Gastroesophageal sphincter (tissue), 4 donors: ENCODE data around the gene ABCC12. TPM values are rescaled to one million over a fixed set of nuclear protein-coding genes. Genes with fewer than 3 reads are reported as not detected.

ENCODE experiments used
- ATAC-seq: fragments of 150-250 bp; one replicate; pipeline ENCODE4 v1.9.1; 2016; ENCODE audit warnings: mild to moderate bottlenecking, moderate library complexity
- H3K27ac ChIP-seq, 4 donors: fragments of 200-600 bp; sonication (generic) in 3 of 4; 1 replicate in 3 of 4; 2 replicates in 1 of 4; pipeline ENCODE4 v1.5.1; 2016 to 2019
- H3K27me3 ChIP-seq: fragments of 200-600 bp; sonication (generic); one replicate; pipeline ENCODE4 v1.5.1; 2019
- H3K36me3 ChIP-seq, 2 donors: fragments of 200-600 bp; sonication (generic); one replicate each; pipeline ENCODE4 v1.5.1; 2019; ENCODE audit warnings: control low read depth in 1 of 2
- H3K4me1 ChIP-seq, 3 donors: fragments of 200-600 bp; sonication (generic); 1 replicate in 2 of 3; 2 replicates in 1 of 3; pipeline ENCODE4 v1.5.1; 2016 to 2019; ENCODE audit warnings: control low read depth in 2 of 3
- H3K4me3 ChIP-seq, 2 donors: fragments of 200-600 bp; sonication (generic); one replicate each; pipeline ENCODE4 v1.5.1; 2019; ENCODE audit warnings: mild to moderate bottlenecking in 1 of 2, moderate library complexity in 1 of 2
- H3K9me3 ChIP-seq, 3 donors: fragments of 200-600 bp; sonication (generic); one replicate each; pipeline ENCODE4 v1.5.1; 2017 to 2019; ENCODE audit warnings: control low read depth in 2 of 3
- EP300 ChIP-seq: sonication (generic); formaldehyde crosslinking; IDR thresholded peaks from one replicate; pipeline ENCODE4 v1.6.1; 2017; ENCODE audit warnings: antibody characterized with exemption, mild to moderate bottlenecking
- POLR2A ChIP-seq, 2 donors: fragments of 450-650 bp; IDR thresholded peaks; one replicate each; pipeline ENCODE4 v1.6.1; 2017; ENCODE audit warnings: antibody characterized with exemption in 2 of 2, mild to moderate bottlenecking in 2 of 2, moderate library complexity in 1 of 2
- POLR2AphosphoS5 ChIP-seq: sonication (generic); formaldehyde crosslinking; IDR thresholded peaks from one replicate; pipeline ENCODE4 v1.6.1; 2017; ENCODE audit warnings: antibody characterized with exemption
- whole genome bisulfite sequencing, 2 donors: methylation state at CpG; one replicate each; pipeline ENCODE4 v1.1.5; 2018; ENCODE audit warnings: low coverage in 1 of 2; 5-methylcytosine and 5-hydroxymethylcytosine counted together
- total RNA-seq, 4 donors: library from RNA; depleted of rRNA; stranded (reverse); fragments of >200 nt; gene quantifications; one replicate each; pipeline ENCODE4 v1.1.0, GENCODE V29; 2016
- TF ChIP-seq, protein P1 (sequence below), 4 experiments: fragments of 200-600 bp in 2 of 4; fragments of 450-650 bp in 2 of 4; sonication (generic) in 1 of 4; IDR thresholded peaks; one replicate each; pipeline ENCODE4 v1.5.1; 2017 to 2019; ENCODE audit warnings: antibody characterized with exemption in 4 of 4, mild to moderate bottlenecking in 2 of 4, moderate library complexity in 2 of 4

The ABCC12 gene
- total RNA-seq, 4 donors from 2014 or later: not detected

DNA sequence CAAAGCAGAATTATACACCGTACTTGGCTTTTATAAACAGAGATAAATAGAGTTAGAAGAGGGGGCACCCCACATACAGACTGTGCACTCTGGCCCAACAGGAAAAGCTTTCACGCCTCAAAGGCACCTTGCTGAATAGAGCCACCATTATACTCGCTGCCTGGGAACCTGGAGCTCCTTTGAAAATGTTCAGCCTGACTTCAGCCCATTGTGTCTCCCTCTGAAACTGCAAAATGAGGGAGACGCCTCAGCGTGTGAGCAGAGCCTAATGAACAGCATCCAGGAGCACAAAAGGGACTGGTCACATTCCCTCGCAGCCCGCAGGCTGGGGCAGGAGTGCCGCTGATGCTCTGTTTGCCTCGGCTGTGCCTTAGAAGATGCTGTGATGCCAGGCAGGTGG is 46.3 kb downstream of the ABCC12 start:
- Histone ChIP-seq H3K9me3 (no peaks in the 10 kb centered on the region), H3K27me3 (peaks cover 47% of the 10 kb centered on the region), H3K36me3 (no peaks in the 10 kb centered on the region), H3K4me1 (no peaks in the 10 kb centered on the region), H3K4me3 (no peak overlapping the region), H3K27ac (no peak overlapping the region)
- 50 to 53% methylated on average over 3 to 6 of the region's 9 CpGs for WGBS, 2 donors
- ATAC-seq: no peak
- TF ChIP-seq POLR2A (IDR thresholded peaks at IDR 0.05) (no peak), POLR2AphosphoS5 (no peak), EP300 (no peak)
- TF ChIP-seq, protein P1, sequence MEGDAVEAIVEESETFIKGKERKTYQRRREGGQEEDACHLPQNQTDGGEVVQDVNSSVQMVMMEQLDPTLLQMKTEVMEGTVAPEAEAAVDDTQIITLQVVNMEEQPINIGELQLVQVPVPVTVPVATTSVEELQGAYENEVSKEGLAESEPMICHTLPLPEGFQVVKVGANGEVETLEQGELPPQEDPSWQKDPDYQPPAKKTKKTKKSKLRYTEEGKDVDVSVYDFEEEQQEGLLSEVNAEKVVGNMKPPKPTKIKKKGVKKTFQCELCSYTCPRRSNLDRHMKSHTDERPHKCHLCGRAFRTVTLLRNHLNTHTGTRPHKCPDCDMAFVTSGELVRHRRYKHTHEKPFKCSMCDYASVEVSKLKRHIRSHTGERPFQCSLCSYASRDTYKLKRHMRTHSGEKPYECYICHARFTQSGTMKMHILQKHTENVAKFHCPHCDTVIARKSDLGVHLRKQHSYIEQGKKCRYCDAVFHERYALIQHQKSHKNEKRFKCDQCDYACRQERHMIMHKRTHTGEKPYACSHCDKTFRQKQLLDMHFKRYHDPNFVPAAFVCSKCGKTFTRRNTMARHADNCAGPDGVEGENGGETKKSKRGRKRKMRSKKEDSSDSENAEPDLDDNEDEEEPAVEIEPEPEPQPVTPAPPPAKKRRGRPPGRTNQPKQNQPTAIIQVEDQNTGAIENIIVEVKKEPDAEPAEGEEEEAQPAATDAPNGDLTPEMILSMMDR (IDR thresholded peaks at IDR 0.05): no peak

DNA sequence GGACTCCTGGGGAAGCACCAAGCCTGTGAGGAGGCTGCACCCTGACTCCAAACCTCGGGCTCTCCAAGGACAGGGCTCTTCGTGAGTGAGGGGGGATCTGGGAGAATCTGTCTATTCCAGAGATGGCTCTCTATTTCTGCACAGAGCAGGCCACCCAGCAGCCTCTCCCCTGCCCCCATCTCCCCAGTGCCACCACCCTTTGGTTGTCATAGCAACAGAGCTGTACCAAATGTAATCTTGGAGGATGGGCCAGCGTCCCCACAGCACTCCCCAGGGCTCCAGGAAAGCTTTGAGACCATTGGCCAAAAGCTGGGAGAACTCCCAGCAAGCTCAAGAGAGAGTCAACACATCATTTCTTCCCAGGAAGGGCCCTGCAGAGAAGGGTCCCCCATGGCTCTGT is 49.3 kb downstream of the ABCC12 start:
- no peaks in the 10 kb centered on the region for H3K36me3 ChIP-seq
- no peak for ATAC-seq

More for the DNA sequence above, 49.3 kb downstream of the ABCC12 start:
- Histone ChIP-seq H3K4me1 (no peaks in the 10 kb centered on the region), H3K27ac (no peak overlapping the region), H3K27me3 (peaks cover 49% of the 10 kb centered on the region), H3K9me3 (no peaks in the 10 kb centered on the region), H3K4me3 (no peak overlapping the region)
- no peak for TF ChIP-seq POLR2AphosphoS5
- TF ChIP-seq, protein P1 (IDR thresholded peaks at IDR 0.05): no peak
- no peak for TF ChIP-seq POLR2A (IDR thresholded peaks at IDR 0.05)
- TF ChIP-seq EP300: no peak
- WGBS, 2 donors: 67% methylated on average over 3 of the region's 3 CpGs; no CpG with 5 or more reads in 1 of the 2 donors

Other genes starting within 250 kb of the ABCC12 start
- gene LONP2, start 88.3 kb upstream of the ABCC12 start, total RNA-seq: 10 to 100 TPM; 61.5 to 83.7 (median 72.3) TPM
- gene ABCC11, start 91.5 kb upstream of the ABCC12 start, total RNA-seq: not detected
- 10 to 100 TPM; 27.2 to 31.8 (median 30.9) TPM for gene SIAH1, start 229.4 kb upstream of the ABCC12 start, total RNA-seq